Activated CD4-positive, alpha-beta T cell treated with anti-CD3 and anti-CD28 coated beads for 24 hours (primary cell): ENCODE measurements around the gene KIF5A.

Experiments
- DNase-seq, 2 donors: peaks; one replicate each; pipeline ENCODE4 v3.0.0-alpha.2; 2020; ENCODE audit warnings: low read depth in 2 of 2

KIF5A gene

GRCh38 chr12:57632073-57632957, 82.5 kb downstream of the KIF5A start:
- DNase-seq, result no peak

- DNase-seq, result peak; percentile 52 to 59
Observed at GRCh38 chr12:57632958-57633840, 83.4 kb downstream of the KIF5A start, which contains the start of gene B4GALNT1. Gene B4GALNT1 (minus strand): TSS chr12:57633201. CDS start chr12:57632132, 1,069 bp downstream.
